Astrocyte of the spinal cord (primary cell): Measurements from ENCODE around the gene RASSF5.

Experiments
- DNase-seq: peaks from one replicate; pipeline ENCODE4 v3.0.0; 2011; ENCODE audit warnings: low read depth, low spot score
- H3K4me3 ChIP-seq: 2 replicates; pipeline ENCODE4 v1.5.1; 2011; ENCODE audit warnings: low read depth, mild to moderate bottlenecking, low read length, moderate library complexity
- CTCF ChIP-seq: IDR thresholded peaks from 2 replicates; pipeline ENCODE4 v1.5.1; 2012; ENCODE audit warnings: low read depth, mild to moderate bottlenecking, low read length, inconsistent platforms
- in situ Hi-C: cut with HindIII; loops from 2 replicates; pipeline ENCODE4 v1.10.0; 2017; ENCODE audit warnings: low sequenced_read_pairs

The RASSF5 gene

GRCh38 chr1:206569556-206569955 is 62.2 kb downstream of the RASSF5 start:
- no peak for DNase-seq
- H3K4me3 ChIP-seq = no peak overlapping the region
- TF ChIP-seq CTCF = no peak
- in situ Hi-C loops = no loop called here

- no peak overlapping the region for H3K4me3 ChIP-seq
- no peak for DNase-seq
- no peak for TF ChIP-seq CTCF
- in situ Hi-C loops = no loop called here
Observed at GRCh38 chr1:206570529-206570928, 63.2 kb downstream of the RASSF5 start.

GRCh38 chr1:206572835-206573234 is 65.5 kb downstream of the RASSF5 start:
- no peak for DNase-seq
- no peak overlapping the region for H3K4me3 ChIP-seq
- in situ Hi-C loops = no loop called here
- TF ChIP-seq CTCF = no peak

GRCh38 chr1:206573319-206573718 is 66.0 kb downstream of the RASSF5 start:
- no peak for DNase-seq
- no peak for TF ChIP-seq CTCF
- H3K4me3 ChIP-seq = no peak overlapping the region
- in situ Hi-C loops = no loop called here

GRCh38 chr1:206573762-206574161 is 66.4 kb downstream of the RASSF5 start:
- DNase-seq = no peak
- H3K4me3 ChIP-seq = no peak overlapping the region
- in situ Hi-C loops = no loop called here
- no peak for TF ChIP-seq CTCF

GRCh38 chr1:206575165-206575893 is 68.0 kb downstream of the RASSF5 start:
- TF ChIP-seq CTCF = no peak
- no peak overlapping the region for H3K4me3 ChIP-seq
- DNase-seq = peak; percentile 64
- in situ Hi-C loops = no loop called here
